Stomach (tissue), 9 donors: ENCODE results near the gene RNF44. TPM values are rescaled to one million over a fixed set of nuclear protein-coding genes. Genes with fewer than 3 reads are reported as not detected.

ENCODE experiments used
- DNase-seq, 2 donors: peaks; one replicate each; pipeline versions ENCODE4 v3.0.0 to v3.0.0-alpha.2; 2013 to 2019
- H3K27ac ChIP-seq, 5 donors: fragments of 200-600 bp in 4 of 5; sonication (generic) in 4 of 5; one replicate each; pipeline ENCODE4 v1.5.1; 2013 to 2019; ENCODE audit warnings: mild to moderate bottlenecking in 1 of 5, moderate library complexity in 1 of 5
- H3K27me3 ChIP-seq, 3 donors: fragments of 200-600 bp; sonication (generic); one replicate each; pipeline ENCODE4 v1.5.1; 2017 to 2019; ENCODE audit warnings: mixed run types in 1 of 3
- H3K36me3 ChIP-seq, 4 donors: fragments of 200-600 bp; sonication (generic); 1 replicate in 3 of 4; 2 replicates in 1 of 4; pipeline ENCODE4 v1.5.1; 2016 to 2019
- H3K4me1 ChIP-seq, 4 donors: fragments of 200-600 bp; sonication (generic); one replicate each; pipeline ENCODE4 v1.5.1; 2016 to 2019
- H3K4me3 ChIP-seq, 4 donors: fragments of 200-600 bp; sonication (generic) in 3 of 4; one replicate each; pipeline ENCODE4 v1.5.1; 2016 to 2019; ENCODE audit warnings: mild to moderate bottlenecking in 1 of 4
- H3K9me3 ChIP-seq, 4 donors: fragments of 200-600 bp; sonication (generic); one replicate each; pipeline ENCODE4 v1.5.1; 2016 to 2019
- EP300 ChIP-seq: sonication (generic); formaldehyde crosslinking; IDR thresholded peaks from one replicate; pipeline ENCODE4 v1.6.1; 2017; ENCODE audit warnings: antibody characterized with exemption
- POLR2A ChIP-seq, 4 donors: fragments of 450-650 bp; IDR thresholded peaks; one replicate each; pipeline ENCODE4 v1.6.1; 2016; ENCODE audit warnings: antibody characterized with exemption in 4 of 4, control low read depth in 2 of 4, mild to moderate bottlenecking in 1 of 4, moderate library complexity in 1 of 4
- POLR2AphosphoS5 ChIP-seq, 3 donors: sonication (generic); formaldehyde crosslinking; IDR thresholded peaks; one replicate each; pipeline ENCODE4 v1.6.1; 2016; ENCODE audit warnings: antibody characterized with exemption in 3 of 3
- WGBS, 5 donors: extraction: QIAGEN DNeasy Blood & Tissue Kit in 3 of 5; methylation state at CpG; one replicate each; pipeline versions ENCODE4 v1.1.5 to v1.1.7; 2013 to 2018; 5-methylcytosine and 5-hydroxymethylcytosine counted together
- intact Hi-C: fragments of 100-400 bp; cut with DNase I; formaldehyde crosslinking; loops from one replicate; pipeline ENCODE4 v1.15.1; 2023; ENCODE audit warnings: low total_unique reads
- polyA plus RNA-seq, 3 donors: library from polyadenylated mRNA; stranded (reverse); fragments of 200-250 nt; gene quantifications; one replicate each; pipeline ENCODE4 v1.2.3, GENCODE V29; 2013
- total RNA-seq, 5 donors: library from RNA; depleted of rRNA; stranded (reverse); fragments of >200 nt; gene quantifications; one replicate each; pipeline versions ENCODE4 v1.1.0 to v1.2.3, GENCODE V29; 2014 to 2016
- TF ChIP-seq, protein P1 (sequence below), 7 experiments: fragments of 450-650 bp in 4 of 7; fragments of 200-600 bp in 3 of 7; sonication (generic) in 3 of 7; IDR thresholded peaks; one replicate each; pipeline ENCODE4 v1.5.1; 2016 to 2019; ENCODE audit warnings: antibody characterized with exemption in 7 of 7, control low read depth in 2 of 7, mild to moderate bottlenecking in 1 of 7
- donor health status: healthy with polysubstance abuse.
- donor health status: Bipolar disorder and iron deficiency.
- donor health status: healthy.

RNF44 gene
- total and polyA plus RNA-seq, 8 donors: 6.6 to 176 (median 18.9) TPM

DNA sequence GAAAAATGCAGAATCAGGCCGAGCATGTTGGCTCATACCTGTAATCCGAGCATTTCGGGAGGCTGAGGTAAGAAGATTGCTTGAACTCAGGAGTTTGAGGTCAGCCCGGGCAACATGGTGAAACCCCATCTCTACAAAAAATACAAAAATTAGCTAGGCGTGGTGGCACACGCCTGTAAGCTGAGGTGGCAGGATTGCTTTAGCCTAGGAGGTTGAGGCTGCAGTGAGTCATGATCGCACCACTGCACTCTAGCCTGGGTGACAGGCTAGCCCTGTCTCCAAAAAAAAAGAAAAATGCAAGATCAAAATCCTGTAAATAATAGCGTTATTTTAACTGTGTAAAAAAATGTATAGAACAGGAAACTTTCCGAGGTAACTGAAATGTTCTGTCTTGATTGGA, 39.4 kb downstream of the RNF44 start:
- intact Hi-C loops: no loop called here

DNA sequence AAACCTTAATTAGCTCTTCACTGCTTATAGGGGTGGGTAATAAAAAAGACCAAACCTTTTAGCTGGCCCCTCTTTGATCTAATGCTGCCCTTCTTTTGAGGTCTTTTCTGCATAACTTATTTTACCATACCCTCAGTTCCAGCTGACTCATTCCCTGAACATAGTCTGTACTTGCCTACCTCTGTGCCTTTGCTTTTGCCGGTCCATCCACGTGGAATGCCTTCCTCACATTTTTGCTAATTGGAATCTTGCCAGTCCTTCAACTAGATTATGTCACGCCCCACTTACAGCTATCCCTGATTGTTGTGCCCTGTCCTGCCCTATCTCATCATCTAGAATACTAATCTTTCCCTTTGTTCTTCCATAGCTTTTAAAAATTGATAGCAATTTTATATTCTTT, 44.8 kb downstream of the RNF44 start:
- H3K9me3 ChIP-seq: no peaks in the 10 kb centered on the region
- intact Hi-C loops: no loop called here
- H3K4me3 ChIP-seq: no peak overlapping the region
- TF ChIP-seq, protein P1, sequence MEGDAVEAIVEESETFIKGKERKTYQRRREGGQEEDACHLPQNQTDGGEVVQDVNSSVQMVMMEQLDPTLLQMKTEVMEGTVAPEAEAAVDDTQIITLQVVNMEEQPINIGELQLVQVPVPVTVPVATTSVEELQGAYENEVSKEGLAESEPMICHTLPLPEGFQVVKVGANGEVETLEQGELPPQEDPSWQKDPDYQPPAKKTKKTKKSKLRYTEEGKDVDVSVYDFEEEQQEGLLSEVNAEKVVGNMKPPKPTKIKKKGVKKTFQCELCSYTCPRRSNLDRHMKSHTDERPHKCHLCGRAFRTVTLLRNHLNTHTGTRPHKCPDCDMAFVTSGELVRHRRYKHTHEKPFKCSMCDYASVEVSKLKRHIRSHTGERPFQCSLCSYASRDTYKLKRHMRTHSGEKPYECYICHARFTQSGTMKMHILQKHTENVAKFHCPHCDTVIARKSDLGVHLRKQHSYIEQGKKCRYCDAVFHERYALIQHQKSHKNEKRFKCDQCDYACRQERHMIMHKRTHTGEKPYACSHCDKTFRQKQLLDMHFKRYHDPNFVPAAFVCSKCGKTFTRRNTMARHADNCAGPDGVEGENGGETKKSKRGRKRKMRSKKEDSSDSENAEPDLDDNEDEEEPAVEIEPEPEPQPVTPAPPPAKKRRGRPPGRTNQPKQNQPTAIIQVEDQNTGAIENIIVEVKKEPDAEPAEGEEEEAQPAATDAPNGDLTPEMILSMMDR (IDR thresholded peaks at IDR 0.05): no peak
- TF ChIP-seq POLR2A (IDR thresholded peaks at IDR 0.05) (no peak), POLR2AphosphoS5 (IDR thresholded peaks at IDR 0.05) (no peak), EP300 (no peak)
- no peaks in the 10 kb centered on the region for H3K27me3 ChIP-seq
- no peak overlapping the region for H3K27ac ChIP-seq
- H3K4me1 ChIP-seq: peaks cover 0 to 28% (median under 1%) of the 10 kb centered on the region in 4 donors
- DNase-seq: no peak
- WGBS, 5 donors: 45 to 77% (median 69%) methylated on average over 3 of the region's 3 CpGs
- H3K36me3 ChIP-seq: peaks cover 57 to 98% (median 97%) of the 10 kb centered on the region in 4 donors

More for the DNA sequence above, 39.4 kb downstream of the RNF44 start:
- H3K27me3 ChIP-seq: no peaks in the 10 kb centered on the region
- H3K36me3 ChIP-seq: peaks cover 89 to 100% (median 100%) of the 10 kb centered on the region in 4 donors
- no peak for DNase-seq
- H3K27ac ChIP-seq: no peak overlapping the region
- WGBS, 5 donors: 89 to 96% (median 92%) methylated on average over 9 of the region's 9 CpGs
- TF ChIP-seq, protein P1 (IDR thresholded peaks at IDR 0.05): no peak
- TF ChIP-seq EP300 (no peak), POLR2A (IDR thresholded peaks at IDR 0.05) (no peak), POLR2AphosphoS5 (IDR thresholded peaks at IDR 0.05) (no peak)
- no peak overlapping the region for H3K4me3 ChIP-seq
- H3K4me1 ChIP-seq: no peaks in the 10 kb centered on the region
- no peaks in the 10 kb centered on the region for H3K9me3 ChIP-seq

DNA sequence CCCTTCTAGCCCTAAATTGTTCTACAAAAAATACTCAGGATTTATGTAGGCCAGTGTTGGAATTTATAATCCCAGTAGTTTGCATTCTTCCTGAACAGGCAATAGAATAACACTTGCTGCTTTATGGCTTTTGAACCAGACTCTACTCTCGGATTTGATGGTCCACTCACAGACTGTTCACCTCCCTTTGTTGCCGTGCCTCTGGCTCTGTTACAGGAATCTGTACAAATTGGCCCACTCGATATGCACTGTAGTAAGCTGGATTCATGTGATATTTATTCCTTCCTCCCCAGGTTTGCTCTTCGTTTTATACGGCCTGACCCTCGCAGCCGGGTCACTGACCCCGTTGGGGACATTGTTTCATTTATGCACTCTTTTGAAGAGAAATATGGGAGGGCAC, 45.3 kb downstream of the RNF44 start:
- intact Hi-C loops: no loop called here
- Histone ChIP-seq H3K36me3 (peaks cover 60 to 98% (median 97%) of the 10 kb centered on the region in 4 donors), H3K4me1 (peaks cover 0 to 33% (median 3%) of the 10 kb centered on the region in 4 donors), H3K27ac (no peak overlapping the region), H3K4me3 (no peak overlapping the region), H3K27me3 (no peaks in the 10 kb centered on the region), H3K9me3 (no peaks in the 10 kb centered on the region)
- TF ChIP-seq POLR2A (IDR thresholded peaks at IDR 0.05) (no peak), EP300 (no peak), POLR2AphosphoS5 (IDR thresholded peaks at IDR 0.05) (no peak)
- TF ChIP-seq, protein P1 (IDR thresholded peaks at IDR 0.05): no peak
- no peak for DNase-seq
- 86 to 97% (median 92%) methylated on average over 8 of the region's 8 CpGs for WGBS, 5 donors

DNA sequence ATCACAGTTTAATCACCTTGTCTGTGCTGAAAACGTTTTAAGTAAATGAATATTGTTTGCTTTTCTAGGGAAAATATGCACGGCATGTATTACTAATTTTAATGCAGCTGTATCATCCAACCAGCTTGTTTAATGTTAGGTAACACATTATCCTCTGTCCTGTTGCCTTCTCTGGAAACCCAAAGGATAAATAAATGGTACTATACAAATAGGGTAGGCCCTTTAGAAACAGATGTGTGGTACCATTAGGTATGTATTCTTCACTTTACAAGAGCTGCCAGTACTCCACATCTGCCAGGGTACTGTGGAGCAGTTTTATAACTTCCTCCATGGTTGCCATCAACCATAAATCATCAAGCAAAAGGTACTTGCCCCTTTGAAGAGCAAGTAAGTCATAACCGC, 46.1 kb downstream of the RNF44 start:
- Histone ChIP-seq H3K9me3 (no peaks in the 10 kb centered on the region), H3K36me3 (peaks cover 54 to 98% (median 96%) of the 10 kb centered on the region in 4 donors), H3K27ac (no peak overlapping the region), H3K4me1 (peaks cover 0 to 41% (median 11%) of the 10 kb centered on the region in 4 donors), H3K4me3 (no peak overlapping the region), H3K27me3 (no peaks in the 10 kb centered on the region)
- WGBS, 5 donors: 42 to 56% (median 49%) methylated on average over 3 of the region's 3 CpGs
- intact Hi-C loops: no loop called here
- no peak for DNase-seq
- TF ChIP-seq POLR2AphosphoS5 (IDR thresholded peaks at IDR 0.05) (no peak), EP300 (no peak), POLR2A (IDR thresholded peaks at IDR 0.05) (no peak)
- TF ChIP-seq, protein P1 (IDR thresholded peaks at IDR 0.05): no peak
